Adrenal gland (tissue), 5 donors: ENCODE data around the gene PROM1.

Experiments used
- POLR2A ChIP-seq, 2 donors: fragments of 450-650 bp; IDR thresholded peaks; one replicate each; pipeline ENCODE4 v1.6.1; 2017; ENCODE audit warnings: antibody characterized with exemption in 2 of 2, mild to moderate bottlenecking in 2 of 2, moderate library complexity in 1 of 2
- TF ChIP-seq, protein P1 (sequence below), 6 experiments: fragments of 450-650 bp in 4 of 6; fragments of 200-600 bp in 2 of 6; sonication (generic) in 1 of 6; IDR thresholded peaks; 1 replicate in 5 of 6; 2 replicates in 1 of 6; pipeline versions ENCODE4 v1.5.1 to v1.8.0; 2016 to 2021; ENCODE audit warnings: antibody characterized with exemption in 6 of 6, mild to moderate bottlenecking in 2 of 6, moderate library complexity in 1 of 6
- donor health status: DM: no; HTN: no; CAD: no.

DNA sequence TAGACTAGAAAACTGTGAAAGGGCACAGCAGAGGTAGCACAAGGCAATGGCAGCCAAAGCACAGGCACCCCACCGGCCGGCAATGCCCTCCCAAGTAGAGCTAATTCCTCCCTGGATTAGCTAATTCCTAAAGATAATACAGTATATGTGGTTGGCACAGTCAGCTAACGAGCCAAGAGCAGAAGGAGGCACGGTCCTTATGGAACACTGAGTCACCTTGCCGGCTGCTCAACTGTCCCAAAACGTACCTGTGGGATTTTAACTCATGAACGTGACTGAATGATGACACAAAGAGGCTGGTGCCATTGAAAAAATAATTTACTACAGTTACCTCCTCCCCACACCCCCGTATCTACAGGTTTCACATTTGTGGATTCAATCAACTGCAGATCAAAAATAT lies 136.1 kb downstream of the PROM1 start:
- TF ChIP-seq, protein P1, sequence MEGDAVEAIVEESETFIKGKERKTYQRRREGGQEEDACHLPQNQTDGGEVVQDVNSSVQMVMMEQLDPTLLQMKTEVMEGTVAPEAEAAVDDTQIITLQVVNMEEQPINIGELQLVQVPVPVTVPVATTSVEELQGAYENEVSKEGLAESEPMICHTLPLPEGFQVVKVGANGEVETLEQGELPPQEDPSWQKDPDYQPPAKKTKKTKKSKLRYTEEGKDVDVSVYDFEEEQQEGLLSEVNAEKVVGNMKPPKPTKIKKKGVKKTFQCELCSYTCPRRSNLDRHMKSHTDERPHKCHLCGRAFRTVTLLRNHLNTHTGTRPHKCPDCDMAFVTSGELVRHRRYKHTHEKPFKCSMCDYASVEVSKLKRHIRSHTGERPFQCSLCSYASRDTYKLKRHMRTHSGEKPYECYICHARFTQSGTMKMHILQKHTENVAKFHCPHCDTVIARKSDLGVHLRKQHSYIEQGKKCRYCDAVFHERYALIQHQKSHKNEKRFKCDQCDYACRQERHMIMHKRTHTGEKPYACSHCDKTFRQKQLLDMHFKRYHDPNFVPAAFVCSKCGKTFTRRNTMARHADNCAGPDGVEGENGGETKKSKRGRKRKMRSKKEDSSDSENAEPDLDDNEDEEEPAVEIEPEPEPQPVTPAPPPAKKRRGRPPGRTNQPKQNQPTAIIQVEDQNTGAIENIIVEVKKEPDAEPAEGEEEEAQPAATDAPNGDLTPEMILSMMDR (IDR thresholded peaks at IDR 0.05) = no peak
- TF ChIP-seq POLR2A (IDR thresholded peaks at IDR 0.05) = no peak
